GM12878 (cell line): ENCODE results near the gene BFSP1. TPM values are rescaled to one million over a fixed set of nuclear protein-coding genes. Genes with fewer than 3 reads are reported as not detected.

Experiments used
- ATAC-seq: fragments of 200-7000 bp; cut with Tn5 transposase; 3 replicates; pipeline ENCODE4 v1.9.1; 2020; ENCODE audit warnings: mild to moderate bottlenecking, moderate library complexity
- BruUV-seq: library from RNA; stranded (reverse); fragments of 400-500 nt; replicated peaks from 2 replicates; lab custom pipeline; 2021; lab: Mats Ljungman, UMichigan
- CTCF ChIA-PET: fragments of 300-600 bp; sonication (Branson Sonifier 250); formaldehyde crosslinking; extraction: SDS; loops from one replicate; lab custom pipeline; 2021; ENCODE audit warnings: inconsistent platforms; lab: Yijun Ruan, JAX
- POLR2A ChIA-PET: fragments of 350-600 bp; formaldehyde crosslinking; extraction: SDS; loops from one replicate; lab custom pipeline; 2021; ENCODE audit warnings: inconsistent platforms; lab: Charles Lee
- RAD21 ChIA-PET: fragments of 300-600 bp; sonication (Branson Sonifier 250); formaldehyde crosslinking; loops from one replicate; lab custom pipeline; 2023; ENCODE audit warnings: antibody characterized with exemption; ENCODE audit not compliant: unreplicated experiment; lab: Charles Lee
- SMC1A ChIA-PET: fragments of 300-600 bp; sonication (Branson Sonifier 250); formaldehyde crosslinking; loops from one replicate; lab custom pipeline; 2023; ENCODE audit not compliant: unreplicated experiment, uncharacterized antibody; lab: Charles Lee
- DNase-seq: peaks from one replicate; pipeline ENCODE4 v3.0.0-alpha.2; 2011; ENCODE audit warnings: low read depth, low spot score
- FAIRE-seq: peaks from 3 replicates; lab custom pipeline; 2011; peaks lifted over from hg19 to GRCh38; lab: Jason Lieb, UNC
- H2AFZ ChIP-seq: 2 replicates; pipeline ENCODE4 v1.6.0; 2011; ENCODE audit warnings: low read depth, low read length, control low read depth; ENCODE audit not compliant: control insufficient read depth
- H3K27ac ChIP-seq: 2 replicates; pipeline ENCODE4 v1.5.1; 2011; ENCODE audit warnings: control low read depth; ENCODE audit not compliant: control insufficient read depth, insufficient read depth
- H3K27me3 ChIP-seq, 2 experiments: replicated peaks in 1 of 2; 2 replicates each; pipeline versions ENCODE4 v1.6.0 to v1.6.1; 2011; ENCODE audit warnings: low read length in 1 of 2; ENCODE audit not compliant: control insufficient read depth in 2 of 2, insufficient read depth in 2 of 2
- H3K36me3 ChIP-seq, 2 experiments: 2 replicates each; pipeline ENCODE4 v1.5.1; 2011; ENCODE audit warnings: low read length in 1 of 2; ENCODE audit not compliant: control insufficient read depth in 2 of 2, insufficient read depth in 2 of 2
- H3K4me1 ChIP-seq: 2 replicates; pipeline ENCODE4 v1.6.1; 2011; ENCODE audit warnings: mild to moderate bottlenecking, low read length, moderate library complexity, mixed read lengths; ENCODE audit not compliant: control insufficient read depth, insufficient read depth
- H3K4me2 ChIP-seq: 2 replicates; pipeline ENCODE4 v1.6.0; 2011; ENCODE audit warnings: control low read depth; ENCODE audit not compliant: control insufficient read depth, insufficient read depth
- H3K4me3 ChIP-seq: fragments of 200-600 bp; sonication (generic); 2 replicates; pipeline ENCODE4 v1.5.1; 2016
- H3K79me2 ChIP-seq: 2 replicates; pipeline ENCODE4 v1.6.0; 2011; ENCODE audit warnings: low read length; ENCODE audit not compliant: control insufficient read depth, insufficient read depth
- H3K9ac ChIP-seq: 2 replicates; pipeline ENCODE4 v1.8.0; 2011; ENCODE audit warnings: low read length, control low read depth, mixed read lengths; ENCODE audit not compliant: control insufficient read depth, insufficient read depth
- H3K9me3 ChIP-seq: replicated peaks from 3 replicates; pipeline ENCODE4 v1.5.1; 2011; ENCODE audit warnings: mild to moderate bottlenecking, low read length; ENCODE audit not compliant: control insufficient read depth, insufficient read depth
- H4K20me1 ChIP-seq: 2 replicates; pipeline ENCODE4 v1.6.0; 2011; ENCODE audit not compliant: control insufficient read depth, insufficient read depth
- ATF3 ChIP-seq: IDR thresholded peaks from 2 replicates; pipeline ENCODE4 v1.6.1; 2011; ENCODE audit warnings: low read depth, mild to moderate bottlenecking, low read length, moderate library complexity, borderline replicate concordance; ENCODE audit errors: extremely low read depth
- GABPA ChIP-seq: IDR thresholded peaks from 2 replicates; pipeline ENCODE4 v1.6.1; 2014; ENCODE audit warnings: antibody characterized with exemption, low read depth, mild to moderate bottlenecking, inconsistent platforms
- HSF1 ChIP-seq: fragments of 150-350 bp; IDR thresholded peaks from 2 replicates; pipeline ENCODE4 v1.6.1; 2014; ENCODE audit warnings: mild to moderate bottlenecking, low read depth, low read length
- IKZF1 ChIP-seq: fragments of 450-650 bp; conservative IDR thresholded peaks from 2 replicates; pipeline ENCODE4 v1.6.1; 2017; ENCODE audit warnings: antibody characterized with exemption, mild to moderate bottlenecking
- IKZF2 ChIP-seq, 2 experiments: fragments of 450-650 bp; IDR thresholded peaks; 2 replicates each; pipeline ENCODE4 v1.6.1; 2017; ENCODE audit warnings: mild to moderate bottlenecking in 2 of 2, moderate library complexity in 2 of 2
- MEF2B ChIP-seq: fragments of 450-650 bp; IDR thresholded peaks from 2 replicates; pipeline ENCODE4 v1.6.1; 2018; ENCODE audit warnings: mild to moderate bottlenecking, moderate library complexity; ENCODE audit not compliant: partially characterized antibody, poor library complexity, severe bottlenecking
- MTA2 ChIP-seq: fragments of 450-650 bp; IDR thresholded peaks from 2 replicates; pipeline ENCODE4 v1.6.1; 2016; ENCODE audit warnings: low read depth, mild to moderate bottlenecking, moderate library complexity
- POLR2AphosphoS2 ChIP-seq: IDR thresholded peaks from 2 replicates; pipeline ENCODE4 v1.6.1; 2011; ENCODE audit warnings: low read depth, mild to moderate bottlenecking, low read length, improper control_type of control experiment, moderate library complexity
- RAD51 ChIP-seq: fragments of 450-650 bp; IDR thresholded peaks from 2 replicates; pipeline ENCODE4 v1.6.1; 2016; ENCODE audit warnings: moderate library complexity, mild to moderate bottlenecking, inconsistent platforms
- SMARCA5 ChIP-seq: fragments of 450-650 bp; IDR thresholded peaks from 2 replicates; pipeline ENCODE4 v1.6.1; 2017; ENCODE audit warnings: mild to moderate bottlenecking
- SMC3 ChIP-seq: IDR thresholded peaks from 2 replicates; pipeline ENCODE4 v1.6.1; 2011; ENCODE audit warnings: low read length, improper control_type of control experiment, borderline replicate concordance
- SUZ12 ChIP-seq: fragments of 200-600 bp; sonication (generic); IDR thresholded peaks from one replicate; pipeline ENCODE4 v1.6.1; 2018; ENCODE audit warnings: antibody characterized with exemption, mild to moderate bottlenecking; ENCODE audit not compliant: unreplicated experiment
- TCF12 ChIP-seq: IDR thresholded peaks from 2 replicates; pipeline ENCODE4 v1.6.1; 2011; ENCODE audit warnings: low read depth, mild to moderate bottlenecking, low read length
- USF1 ChIP-seq: IDR thresholded peaks from 2 replicates; pipeline ENCODE4 v1.6.1; 2011; ENCODE audit warnings: borderline replicate concordance, low read depth, mild to moderate bottlenecking, moderate library complexity, mixed read lengths, low read length; ENCODE audit not compliant: insufficient read depth; ENCODE audit errors: extremely low read length
- WGBS: methylation state at CpG from one replicate; pipeline ENCODE4 v1.1.6; 2016; ENCODE audit warnings: low lambda C conversion rate; ENCODE audit not compliant: insufficient replicate concordance, insufficient coverage; ENCODE audit errors: missing lambda C conversion rate; 5-methylcytosine and 5-hydroxymethylcytosine counted together
- in situ Hi-C: fragments of 300-500 bp; cut with MboI; formaldehyde crosslinking; loops from 9 replicates; pipeline ENCODE4 v1.14.3; 2018; ENCODE audit warnings: mixed read lengths
- intact Hi-C: fragments of 100-400 bp; cut with micrococcal nuclease; formaldehyde crosslinking; loops from one replicate; pipeline ENCODE4 v1.14.2; 2022; ENCODE audit not compliant: unreplicated experiment
- polyA plus RNA-seq, 11 experiments: library from polyadenylated mRNA; depleted of rRNA in 4 of 11; unstranded in 6 of 11; stranded (reverse) in 5 of 11; fragments of >200 nt; fragmentation: Nextera tagmentation in 4 of 11; fragmentation: Illumina TruSeq in 1 of 11; extraction: Ambion mirVana in 4 of 11; extraction: Trizol in 1 of 11; gene quantifications; 1 replicate in 1 of 11; 2 replicates in 10 of 11; pipeline versions ENCODE4 v1.2.1 to v1.2.3, GENCODE V29; 2011 to 2016; ENCODE audit warnings: inconsistent platforms in 2 of 11, missing spikeins in 2 of 11, low read depth in 1 of 11
- total RNA-seq, 4 experiments: library from RNA; depleted of rRNA in 3 of 4; stranded (reverse); fragments of >200 nt in 3 of 4; fragmentation: Illumina TruSeq in 1 of 4; extraction: Trizol in 1 of 4; gene quantifications; 2 replicates each; pipeline versions ENCODE4 v1.2.1 to v1.2.3, GENCODE V29; 2013 to 2021

The BFSP1 gene
- total and polyA plus RNA-seq, 10 of the 15 experiments (the other 5 are each of a cell fraction or from before 2014, with no cell fraction given) = 0.06 to 0.22 (median 0.11) TPM; not detected in 3

- H3K9ac ChIP-seq = no peak overlapping the region
- FAIRE-seq = no peak
- no peak overlapping the region for H2AFZ ChIP-seq
- H3K79me2 ChIP-seq = no peaks in the 10 kb centered on the region
- ChIA-PET CTCF (no interaction called here), POLR2A (no interaction called here), RAD21 (no interaction called here), SMC1A (no interaction called here)
- H3K4me2 ChIP-seq = no peak overlapping the region
- 0% methylated on average over 1 of the region's 1 CpG for WGBS
- no peaks in the 10 kb centered on the region for H3K36me3 ChIP-seq
- no peaks in the 10 kb centered on the region for H4K20me1 ChIP-seq
- H3K27ac ChIP-seq = no peak overlapping the region
- no peaks in the 10 kb centered on the region for H3K4me1 ChIP-seq
- intact Hi-C loops (no loop called here), in situ Hi-C loops (no loop called here)
- H3K4me3 ChIP-seq = no peak overlapping the region
- ATAC-seq = no peak
- DNase-seq = no peak
- TF ChIP-seq RAD51 (no peak), SMC3 (no peak), TCF12 (no peak), IKZF1 (no peak), POLR2AphosphoS2 (no peak), SUZ12 (no peak), MTA2 (no peak), USF1 (no peak), GABPA (no peak), IKZF2 (IDR thresholded peaks at IDR 0.05) (no peak), ATF3 (no peak), MEF2B (no peak), SMARCA5 (no peak), HSF1 (no peak)
- no peaks in the 10 kb centered on the region; a peak in 1 of 4 replicates for H3K27me3 ChIP-seq
- no peaks in the 10 kb centered on the region for H3K9me3 ChIP-seq
- no TSS peak for BruUV-seq
Observed at GRCh38 chr20:17463711-17464110, 67.5 kb downstream of the BFSP1 start.
